K562 (cell line): ENCODE measurements around the gene TUBB2A. TPM values are rescaled to one million over a fixed set of nuclear protein-coding genes. Genes with fewer than 3 reads are reported as not detected.

Experiments used
- BRD9 ChIP-seq: fragments of 450-650 bp; IDR thresholded peaks from 2 replicates; pipeline ENCODE4 v1.6.1; 2018; ENCODE audit warnings: low read depth; ENCODE audit not compliant: partially characterized antibody
- CBFA2T2 ChIP-seq: fragments of 450-650 bp; conservative IDR thresholded peaks from 2 replicates; pipeline ENCODE4 v1.6.1; 2017; ENCODE audit warnings: mild to moderate bottlenecking
- CHCHD3 ChIP-seq: fragments of 250-450 bp; sonication (Bioruptor Pico); IDR thresholded peaks from 2 replicates; pipeline ENCODE4 v2.1.2; 2022; ENCODE audit warnings: mild to moderate bottlenecking
- CHD1 ChIP-seq: fragments of 200-600 bp; sonication (generic); IDR thresholded peaks from one replicate; pipeline ENCODE4 v1.6.1; 2012; ENCODE audit warnings: mild to moderate bottlenecking, moderate library complexity, low read length, inconsistent platforms
- DPF2 ChIP-seq: fragments of 450-650 bp; IDR thresholded peaks from 2 replicates; pipeline ENCODE4 v1.6.1; 2016
- ELF2 ChIP-seq: fragments of 250-450 bp; sonication (Bioruptor Pico); IDR thresholded peaks from 2 replicates; pipeline ENCODE4 v1.5.0; 2021; ENCODE audit warnings: mild to moderate bottlenecking
- HIVEP1 ChIP-seq: fragments of 250-450 bp; sonication (Bioruptor Pico); IDR thresholded peaks from 2 replicates; pipeline ENCODE4 v1.4.0; 2020; ENCODE audit warnings: mild to moderate bottlenecking
- ILF3 ChIP-seq: fragments of 450-650 bp; IDR thresholded peaks from 2 replicates; pipeline ENCODE4 v1.6.1; 2018; ENCODE audit warnings: antibody characterized with exemption, mild to moderate bottlenecking, moderate library complexity, borderline replicate concordance
- KAT8 ChIP-seq: fragments of 450-650 bp; IDR thresholded peaks from 2 replicates; pipeline ENCODE4 v1.6.1; 2016; ENCODE audit warnings: low read depth, mild to moderate bottlenecking
- MAFG ChIP-seq: fragments of 450-650 bp; conservative IDR thresholded peaks from 2 replicates; pipeline ENCODE4 v1.6.1; 2016; ENCODE audit warnings: missing genetic modification characterization, missing compliant biosample characterization
- MCM5 ChIP-seq: fragments of 450-650 bp; IDR thresholded peaks from 2 replicates; pipeline ENCODE4 v1.6.1; 2016; ENCODE audit warnings: low read depth
- NCOA2 ChIP-seq, 2 experiments: fragments of 450-650 bp; IDR thresholded peaks; 2 replicates each; pipeline ENCODE4 v1.6.1; 2018; ENCODE audit warnings: mild to moderate bottlenecking in 2 of 2, moderate library complexity in 1 of 2; ENCODE audit not compliant: partially characterized antibody in 2 of 2
- SREBF1 ChIP-seq: fragments of 150-350 bp; IDR thresholded peaks from 2 replicates; pipeline ENCODE4 v1.6.1; 2014; ENCODE audit warnings: antibody characterized with exemption, low read depth, low read length, borderline replicate concordance
- TCF7L2 ChIP-seq: fragments of 150-350 bp; IDR thresholded peaks from 2 replicates; pipeline ENCODE4 v1.6.1; 2016; ENCODE audit warnings: low read depth, mild to moderate bottlenecking, low read length, moderate library complexity
- TFAP4 ChIP-seq: sonication (generic); formaldehyde crosslinking; IDR thresholded peaks from 2 replicates; pipeline ENCODE4 v1.8.0; 2022; ENCODE audit warnings: missing genetic modification reagents, mild to moderate bottlenecking, moderate library complexity, borderline replicate concordance
- ZBTB8A ChIP-seq: fragments of 450-650 bp; IDR thresholded peaks from 2 replicates; pipeline ENCODE4 v1.6.1; 2018; ENCODE audit warnings: mild to moderate bottlenecking, moderate library complexity; ENCODE audit not compliant: partially characterized antibody
- ZKSCAN3 ChIP-seq: fragments of 250-450 bp; sonication (Bioruptor Pico); IDR thresholded peaks from 2 replicates; pipeline ENCODE4 v1.4.0; 2020
- ZNF280A ChIP-seq: fragments of 450-650 bp; IDR thresholded peaks from 2 replicates; pipeline ENCODE4 v1.6.1; 2018; ENCODE audit warnings: mild to moderate bottlenecking, low read depth; ENCODE audit not compliant: partially characterized antibody
- ZNF431 ChIP-seq: sonication (generic); formaldehyde crosslinking; IDR thresholded peaks from 2 replicates; pipeline ENCODE4 v1.8.0; 2022; ENCODE audit warnings: mild to moderate bottlenecking, missing genetic modification reagents
- ZNF445 ChIP-seq: fragments of 250-450 bp; sonication (Bioruptor Pico); IDR thresholded peaks from 2 replicates; pipeline ENCODE4 v1.4.0; 2020; ENCODE audit warnings: low read depth, mild to moderate bottlenecking, moderate library complexity
- ZNF609 ChIP-seq: sonication (generic); formaldehyde crosslinking; IDR thresholded peaks from 2 replicates; pipeline ENCODE4 v1.8.1; 2023; ENCODE audit warnings: missing genetic modification reagents, mild to moderate bottlenecking, borderline replicate concordance
- ZNF780A ChIP-seq: fragments of 250-450 bp; sonication (Bioruptor Pico); IDR thresholded peaks from 2 replicates; pipeline ENCODE4 v1.5.0; 2021; ENCODE audit warnings: mild to moderate bottlenecking
- polyA plus RNA-seq, 8 experiments: library from polyadenylated mRNA; depleted of rRNA in 4 of 8; stranded (reverse) in 5 of 8; unstranded in 3 of 8; fragments of >200 nt; fragmentation: Nextera tagmentation in 2 of 8; fragmentation: Illumina TruSeq in 1 of 8; extraction: Ambion mirVana in 2 of 8; extraction: Trizol in 1 of 8; gene quantifications; 2 replicates each; pipeline versions ENCODE4 v1.2.1 to v1.2.3, GENCODE V29; 2011 to 2014; ENCODE audit warnings: inconsistent platforms in 1 of 8, missing spikeins in 1 of 8
- total RNA-seq, 7 experiments: library from RNA; depleted of rRNA in 6 of 7; stranded (reverse); fragments of >200 nt in 6 of 7; fragmentation: Illumina TruSeq in 2 of 7; extraction: Trizol in 2 of 7; gene quantifications; 2 replicates each; pipeline versions ENCODE4 v1.2.1 to v1.2.3, GENCODE V29; 2011 to 2021; ENCODE audit warnings: low replicate concordance in 1 of 7

Gene TUBB2A
- total and polyA plus RNA-seq, 9 of the 15 experiments (the other 6 are each of a cell fraction or from before 2014, with no cell fraction given), result 3.6 to 92.1 (median 45.6) TPM

- no peak for TF ChIP-seq ZNF609 (CRISPR knock-in tag)
- TF ChIP-seq SREBF1, result no peak
- TF ChIP-seq ZBTB8A, result no peak
- TF ChIP-seq TFAP4 (CRISPR knock-in tag), result peak; percentile 71; the same call in 1 of the 2 replicates
- no peak for TF ChIP-seq KAT8
- no peak for TF ChIP-seq ELF2 (CRISPR knock-in tag)
- TF ChIP-seq CHD1, result no peak
- no peak for TF ChIP-seq ZNF445 (CRISPR knock-in tag)
- TF ChIP-seq CBFA2T2, result no peak; the same call in 1 of the 2 replicates
- no peak for TF ChIP-seq ZKSCAN3 (CRISPR knock-in tag)
- TF ChIP-seq ZNF280A, result no peak
- TF ChIP-seq CHCHD3 (CRISPR knock-in tag), result no peak
- no peak for TF ChIP-seq MCM5
- TF ChIP-seq HIVEP1 (CRISPR knock-in tag), result no peak
- no peak for TF ChIP-seq NCOA2 (IDR thresholded peaks at IDR 0.05; ENCODE audit: partially characterized antibody in 2 of 2)
- no peak for TF ChIP-seq ZNF431
- no peak for TF ChIP-seq TCF7L2
- TF ChIP-seq BRD9, result no peak
- TF ChIP-seq ILF3, result no peak; the same call in 1 of the 2 replicates
- peak; percentile 94 for TF ChIP-seq DPF2
- no peak for TF ChIP-seq MAFG (tag)
- no peak for TF ChIP-seq ZNF780A (CRISPR knock-in tag)
Measured at GRCh38 chr6:3159805-3160781, 2.7 kb upstream of the TUBB2A start (continued).
